ENCODE measurements around the gene AMIGO1. TPM values are rescaled to one million over a fixed set of nuclear protein-coding genes. Genes with fewer than 3 reads are reported as not detected.

AMIGO1 gene
- total RNA-seq, 4 donors from 2014 or later, result 2.4 to 10.6 (median 5.9) TPM

- DNase-seq (ENCODE audit: low spot score) (no peak), ATAC-seq (ENCODE audit: low FRiP score) (no peak)
- TF ChIP-seq CTCF (IDR thresholded peaks at IDR 0.05), result no peak
Measured at GRCh38 chr1:109501644-109502363, 7.7 kb downstream of the AMIGO1 start.

DNA sequence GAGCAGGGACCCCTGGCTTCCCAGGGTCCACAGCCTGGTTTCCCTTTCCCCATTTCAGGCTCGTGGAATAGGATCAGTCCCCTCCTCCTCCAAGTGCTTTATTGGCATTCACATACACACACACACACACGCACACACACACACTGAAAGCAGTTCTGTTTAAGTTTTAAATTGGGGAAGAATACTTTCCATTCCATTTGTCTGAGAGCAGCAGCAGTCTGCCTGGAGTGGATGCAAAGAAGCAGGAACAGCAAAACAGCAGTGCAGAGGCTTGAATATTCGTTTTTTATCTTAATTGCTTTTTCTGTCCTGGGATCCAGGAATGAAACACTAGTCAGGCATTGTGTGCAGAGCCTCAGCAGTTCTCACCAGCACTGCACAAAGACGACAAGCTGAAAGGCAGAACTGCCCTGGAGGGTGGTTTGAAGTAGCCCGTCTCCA is 8.6 kb downstream of the AMIGO1 start:
- no peak for TF ChIP-seq CTCF (IDR thresholded peaks at IDR 0.05)
- DNase-seq (ENCODE audit: low spot score), result no peak
- no peak for ATAC-seq (ENCODE audit: low FRiP score)

DNA sequence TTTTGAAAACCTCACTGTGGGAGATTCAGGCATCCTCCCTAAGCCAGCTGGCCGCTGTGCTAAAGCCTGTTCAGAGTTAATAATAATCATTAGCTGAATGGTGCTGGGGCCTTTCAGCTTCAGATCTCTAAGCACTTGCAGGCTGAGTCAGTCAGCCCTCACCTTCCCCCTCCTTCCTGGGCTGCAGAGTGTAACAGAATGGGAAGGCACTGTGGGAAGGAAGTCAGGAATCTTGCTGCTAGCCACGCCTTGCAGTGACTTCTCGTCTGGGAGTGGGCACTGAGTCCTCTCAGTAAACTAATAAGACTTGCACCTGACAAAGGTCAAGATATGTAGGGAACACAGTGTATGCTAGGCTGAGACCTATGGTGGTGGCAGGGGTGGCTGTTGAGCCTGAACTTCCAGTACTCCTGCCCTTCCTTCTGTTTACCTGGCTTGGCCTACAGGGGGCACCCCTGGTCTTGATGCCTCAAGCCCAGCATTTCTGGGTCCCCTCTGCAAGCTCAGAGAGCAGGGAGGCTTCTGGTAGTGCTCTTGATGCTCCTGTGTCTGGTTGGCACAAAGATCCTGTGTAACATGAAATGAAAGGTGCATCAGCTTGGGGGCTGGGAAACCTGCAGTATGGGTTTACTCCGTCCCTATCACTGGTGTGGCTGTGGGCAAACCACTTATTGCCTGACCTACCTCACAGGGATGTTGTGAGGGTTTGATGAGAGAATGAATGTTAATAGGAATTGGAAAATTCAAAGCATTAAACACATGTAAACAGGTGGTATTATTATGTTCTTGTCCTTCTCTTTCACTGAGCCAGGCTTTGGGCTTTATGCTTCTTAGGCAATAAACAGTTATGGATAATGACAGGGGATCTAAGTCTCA is 9.6 kb downstream of the AMIGO1 start:
- no peak for TF ChIP-seq CTCF (IDR thresholded peaks at IDR 0.05)
- ATAC-seq (ENCODE audit: low FRiP score), result no peak
- no peak for DNase-seq (ENCODE audit: low spot score)

DNA sequence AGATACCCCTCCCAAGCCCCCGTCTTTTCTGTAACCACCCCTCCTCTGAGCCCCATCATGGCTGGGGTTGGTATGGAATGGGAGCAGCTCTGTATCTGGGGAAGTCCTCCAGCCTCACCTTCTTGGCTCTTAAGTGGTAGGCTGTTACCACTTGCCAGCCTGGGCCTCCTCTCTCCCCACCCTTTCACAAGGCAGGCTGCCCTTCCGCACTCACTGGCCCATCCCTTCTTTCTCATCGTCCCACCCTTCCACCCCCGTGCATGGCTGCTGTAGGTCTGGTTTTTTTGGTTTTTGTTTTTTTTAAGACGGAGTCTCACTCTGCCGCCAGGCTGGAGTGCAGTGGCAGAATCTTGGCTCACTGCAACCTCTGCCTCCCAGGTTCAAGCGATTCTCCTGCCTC is 10.4 kb downstream of the AMIGO1 start:
- ATAC-seq (ENCODE audit: low FRiP score), result peak; percentile 41

GRCh38 chr1:109498161-109498801 is 11.2 kb downstream of the AMIGO1 start:
- ATAC-seq (ENCODE audit: low FRiP score) (peak; percentile 40), DNase-seq (ENCODE audit: low spot score) (no peak)

More for the DNA sequence above, 10.4 kb downstream of the AMIGO1 start:
- TF ChIP-seq CTCF (IDR thresholded peaks at IDR 0.05), result no peak
- no peak for DNase-seq (ENCODE audit: low spot score)

More at GRCh38 chr1:109498161-109498801, 11.2 kb downstream of the AMIGO1 start:
- TF ChIP-seq CTCF (IDR thresholded peaks at IDR 0.05), result no peak

Measured in omental fat pad (tissue), 4 donors.